Nephron progenitor cell (in vitro differentiated cells): Measurements from ENCODE around the gene GALNS.
"Not testable (repeated sequence)": the region's sequence is repeated elsewhere in the genome, so short reads cannot be mapped to it uniquely, and the experiment has no call there.

Experiments used
- DNase-seq: peaks from one replicate; pipeline ENCODE4 v3.0.0; 2021
- H3K27ac Mint-ChIP-seq: 2 replicates; pipeline ENCODE4 v1.8.0; 2021; ENCODE audit warnings: mild to moderate bottlenecking, moderate library complexity, mixed read lengths
- H3K27me3 Mint-ChIP-seq: 2 replicates; pipeline ENCODE4 v1.8.0; 2021; ENCODE audit warnings: mild to moderate bottlenecking, low read depth, mixed read lengths; ENCODE audit not compliant: poor library complexity
- H3K36me3 Mint-ChIP-seq: 2 replicates; pipeline ENCODE4 v1.8.0; 2021; ENCODE audit warnings: low read depth, mixed read lengths
- H3K4me1 Mint-ChIP-seq: 2 replicates; pipeline ENCODE4 v1.8.0; 2021; ENCODE audit warnings: mixed read lengths
- H3K4me3 Mint-ChIP-seq: 2 replicates; pipeline ENCODE4 v1.8.0; 2021; ENCODE audit warnings: mild to moderate bottlenecking, moderate library complexity, mixed read lengths
- H3K9me3 Mint-ChIP-seq: 2 replicates; pipeline ENCODE4 v1.8.0; 2021; ENCODE audit warnings: mild to moderate bottlenecking, moderate library complexity, mixed read lengths
- CTCF ChIP-seq: fragments of 200-600 bp; sonication (generic); IDR thresholded peaks from 2 replicates; pipeline ENCODE4 v1.5.0; 2021; ENCODE audit warnings: antibody characterized with exemption

The GALNS gene

GRCh38 chr16:88774544-88775393 lies 82.0 kb downstream of the GALNS start:
- Mint-ChIP-seq H3K4me3 (no peak overlapping the region), H3K4me1 (peaks cover 69% of the 10 kb centered on the region), H3K9me3 (no peaks in the 10 kb centered on the region), H3K27ac (no peak overlapping the region), H3K36me3 (no peaks in the 10 kb centered on the region), H3K27me3 (peaks cover 26% of the 10 kb centered on the region)
- no peak for TF ChIP-seq CTCF
- DNase-seq, result no peak

- DNase-seq, result peak; percentile 75
- Mint-ChIP-seq H3K4me3 (no peak overlapping the region), H3K27ac (no peak overlapping the region)
These were observed 82.9 kb downstream of the GALNS start for GRCh38 chr16:88773812-88774291.

GRCh38 chr16:88772871-88773811 lies 83.6 kb downstream of the GALNS start:
- peaks cover 63% of the 10 kb centered on the region for H3K4me1 Mint-ChIP-seq
- H3K9me3 Mint-ChIP-seq, result no peaks in the 10 kb centered on the region
- DNase-seq, result peak; percentile 62
- peaks cover 26% of the 10 kb centered on the region for H3K27me3 Mint-ChIP-seq
- no peak overlapping the region for H3K27ac Mint-ChIP-seq
- no peaks in the 10 kb centered on the region for H3K36me3 Mint-ChIP-seq
- TF ChIP-seq CTCF, result no peak
- peak overlapping the region; percentile 34 for H3K4me3 Mint-ChIP-seq

More at GRCh38 chr16:88773812-88774291, 82.9 kb downstream of the GALNS start:
- H3K36me3 Mint-ChIP-seq, result no peaks in the 10 kb centered on the region
- peaks cover 69% of the 10 kb centered on the region for H3K4me1 Mint-ChIP-seq
- no peaks in the 10 kb centered on the region for H3K9me3 Mint-ChIP-seq
- TF ChIP-seq CTCF, result no peak
- H3K27me3 Mint-ChIP-seq, result peaks cover 26% of the 10 kb centered on the region

- not testable (repeated sequence) for DNase-seq, H3K36me3 Mint-ChIP-seq, H3K4me3 Mint-ChIP-seq, H3K9me3 Mint-ChIP-seq, H3K27ac Mint-ChIP-seq
- Mint-ChIP-seq H3K27me3 (peaks cover 19% of the 10 kb centered on the region), H3K4me1 (peaks cover 61% of the 10 kb centered on the region)
These were observed 85.0 kb downstream of the GALNS start for GRCh38 chr16:88771781-88772180.

GRCh38 chr16:88771294-88771772 lies 85.4 kb downstream of the GALNS start:
- H3K9me3 Mint-ChIP-seq, result no peaks in the 10 kb centered on the region
- H3K27me3 Mint-ChIP-seq, result peaks cover 15% of the 10 kb centered on the region
- no peaks in the 10 kb centered on the region for H3K36me3 Mint-ChIP-seq
- no peak for TF ChIP-seq CTCF
- peaks cover 63% of the 10 kb centered on the region for H3K4me1 Mint-ChIP-seq
- H3K4me3 Mint-ChIP-seq, result peak overlapping the region; percentile 52
- DNase-seq, result no peak
- H3K27ac Mint-ChIP-seq, result no peak overlapping the region
